OCI-LY7 (cell line): Measurements from ENCODE around the gene PACSIN2. TPM values are rescaled to one million over a fixed set of nuclear protein-coding genes. Genes with fewer than 3 reads are reported as not detected.

Experiments
- BruUV-seq: library from RNA; stranded (reverse); fragments of 400-500 nt; replicated peaks from 2 replicates; lab custom pipeline; 2021; lab: Mats Ljungman, UMichigan
- CTCF ChIA-PET: fragments of 300-600 bp; sonication (Branson Sonifier 250); formaldehyde crosslinking; loops from one replicate; lab custom pipeline; 2022; ENCODE audit warnings: antibody characterized with exemption; ENCODE audit not compliant: unreplicated experiment; lab: Charles Lee
- POLR2A ChIA-PET: fragments of 300-600 bp; sonication (Branson Sonifier 250); formaldehyde crosslinking; loops from one replicate; lab custom pipeline; 2022; ENCODE audit warnings: antibody characterized with exemption; lab: Charles Lee
- DNase-seq: peaks from one replicate; pipeline ENCODE4 v3.0.0-alpha.2; 2015; ENCODE audit warnings: low spot score
- H2AFZ ChIP-seq: fragments of 200-600 bp; sonication (generic), shearing (Covaris generic); 2 replicates; pipeline ENCODE4 v1.6.1; 2014; ENCODE audit warnings: mild to moderate bottlenecking, antibody characterized with exemption, low read length, moderate library complexity
- H3K27ac ChIP-seq: fragments of 200-600 bp; sonication (generic); 2 replicates; pipeline ENCODE4 v1.5.1; 2014; ENCODE audit warnings: mixed run types, low read depth, mild to moderate bottlenecking, moderate library complexity, low read length, inconsistent platforms; ENCODE audit not compliant: poor library complexity, severe bottlenecking
- H3K36me3 ChIP-seq: fragments of 200-600 bp; sonication (generic); 2 replicates; pipeline ENCODE4 v1.6.1; 2014; ENCODE audit warnings: mild to moderate bottlenecking, antibody characterized with exemption, low read length, moderate library complexity, mixed read lengths; ENCODE audit not compliant: insufficient read depth
- H3K4me1 ChIP-seq: fragments of 200-600 bp; sonication (generic); 2 replicates; pipeline ENCODE4 v1.5.1; 2014; ENCODE audit warnings: mild to moderate bottlenecking, low read length; ENCODE audit not compliant: insufficient read depth, poor library complexity, severe bottlenecking
- H3K4me2 ChIP-seq: fragments of 200-600 bp; sonication (generic); 2 replicates; pipeline ENCODE4 v1.6.1; 2014; ENCODE audit warnings: mild to moderate bottlenecking, low read length
- H3K4me3 ChIP-seq: fragments of 200-600 bp; sonication (generic); 2 replicates; pipeline ENCODE4 v1.5.1; 2014; ENCODE audit warnings: mild to moderate bottlenecking, low read depth, low read length; ENCODE audit not compliant: poor library complexity, severe bottlenecking
- H3K79me2 ChIP-seq: fragments of 200-600 bp; sonication (generic); 2 replicates; pipeline ENCODE4 v1.6.1; 2016; ENCODE audit warnings: low read depth, mild to moderate bottlenecking, low read length, moderate library complexity, mixed read lengths; ENCODE audit not compliant: insufficient read depth
- H3K9me2 ChIP-seq: fragments of 200-600 bp; sonication (generic); 2 replicates; pipeline ENCODE4 v1.6.1; 2016; ENCODE audit warnings: mild to moderate bottlenecking, low read length, mixed read lengths; ENCODE audit not compliant: insufficient read depth
- H3K9me3 ChIP-seq: fragments of 200-600 bp; sonication (generic); 2 replicates; pipeline ENCODE4 v1.6.1; 2014; ENCODE audit warnings: mild to moderate bottlenecking, mixed run types, low read length, mixed read lengths
- H4K20me1 ChIP-seq: fragments of 200-600 bp; sonication (generic); 2 replicates; pipeline ENCODE4 v1.6.1; 2014; ENCODE audit warnings: mild to moderate bottlenecking, antibody characterized with exemption, low read length, moderate library complexity, mixed read lengths; ENCODE audit not compliant: insufficient read depth
- EZH2phosphoT487 ChIP-seq: fragments of 200-600 bp; sonication (generic); IDR thresholded peaks from 2 replicates; pipeline ENCODE4 v1.6.1; 2018; ENCODE audit warnings: low read depth, borderline replicate concordance, mild to moderate bottlenecking, mixed run types, antibody characterized with exemption, low read length, moderate library complexity, mixed read lengths
- intact Hi-C: fragments of 100-400 bp; cut with micrococcal nuclease; formaldehyde crosslinking; loops from one replicate; pipeline ENCODE4 v1.10.0; 2022; ENCODE audit not compliant: unreplicated experiment
- total RNA-seq, 2 experiments: library from RNA; depleted of rRNA in 1 of 2; stranded (reverse); fragments of >200 nt in 1 of 2; shearing (Covaris generic) in 1 of 2; gene quantifications; 2 replicates each; pipeline ENCODE4 v1.2.3, GENCODE V29; 2014 to 2022
- TF ChIP-seq, protein P1 (sequence below): fragments of 200-600 bp; sonication (generic); conservative IDR thresholded peaks from 2 replicates; pipeline ENCODE4 v1.5.1; 2014; ENCODE audit warnings: mild to moderate bottlenecking, antibody characterized with exemption, low read length, moderate library complexity, mixed read lengths

PACSIN2 gene
- total RNA-seq, 2 experiments from 2014 or later = 25.4 to 41.7 TPM

DNA sequence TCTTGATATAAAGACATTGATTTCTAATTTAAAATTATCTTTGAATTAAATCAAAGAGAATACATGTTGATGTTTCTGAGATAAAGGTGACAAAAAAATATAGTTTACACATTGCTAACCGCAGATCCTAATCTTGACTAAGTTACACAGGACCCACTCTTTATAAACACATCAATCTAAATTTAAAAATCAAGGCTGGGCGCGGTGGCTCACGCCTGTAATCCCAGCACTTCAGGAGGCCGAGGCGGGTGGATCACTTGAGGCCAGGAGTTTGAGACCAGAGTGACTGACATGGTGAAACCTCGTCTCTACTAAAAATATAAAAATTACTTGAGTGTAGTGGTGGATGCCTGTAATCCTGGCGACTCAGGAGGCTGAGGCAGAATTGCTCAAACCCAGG is 159.7 kb downstream of the PACSIN2 start:
- Histone ChIP-seq H2AFZ (no peak overlapping the region), H3K4me2 (no peak overlapping the region), H3K9me3 (no peaks in the 10 kb centered on the region), H4K20me1 (no peaks in the 10 kb centered on the region), H3K4me3 (no peak overlapping the region), H3K36me3 (no peaks in the 10 kb centered on the region; the same call in 1 of the 2 replicates), H3K27ac (no peak overlapping the region), H3K9me2 (no peaks in the 10 kb centered on the region), H3K4me1 (peaks cover 14% of the 10 kb centered on the region), H3K79me2 (peaks cover 8% of the 10 kb centered on the region; the same call in 1 of the 2 replicates)
- no peak for DNase-seq
- POLR2A ChIA-PET = interaction anchor here (0.6 kb wide), 1 partner anchor 38 kb away, joined by 3 read pairs; no protein-coding TSS in a partner anchor
- CTCF ChIA-PET = no interaction called here
- intact Hi-C loops = loop anchor here (5.0 kb wide), 1 partner anchor 232 kb away; the partner anchor contains the start of gene TTLL1
- BruUV-seq = no TSS peak
- no peak for TF ChIP-seq EZH2phosphoT487
- TF ChIP-seq, protein P1, sequence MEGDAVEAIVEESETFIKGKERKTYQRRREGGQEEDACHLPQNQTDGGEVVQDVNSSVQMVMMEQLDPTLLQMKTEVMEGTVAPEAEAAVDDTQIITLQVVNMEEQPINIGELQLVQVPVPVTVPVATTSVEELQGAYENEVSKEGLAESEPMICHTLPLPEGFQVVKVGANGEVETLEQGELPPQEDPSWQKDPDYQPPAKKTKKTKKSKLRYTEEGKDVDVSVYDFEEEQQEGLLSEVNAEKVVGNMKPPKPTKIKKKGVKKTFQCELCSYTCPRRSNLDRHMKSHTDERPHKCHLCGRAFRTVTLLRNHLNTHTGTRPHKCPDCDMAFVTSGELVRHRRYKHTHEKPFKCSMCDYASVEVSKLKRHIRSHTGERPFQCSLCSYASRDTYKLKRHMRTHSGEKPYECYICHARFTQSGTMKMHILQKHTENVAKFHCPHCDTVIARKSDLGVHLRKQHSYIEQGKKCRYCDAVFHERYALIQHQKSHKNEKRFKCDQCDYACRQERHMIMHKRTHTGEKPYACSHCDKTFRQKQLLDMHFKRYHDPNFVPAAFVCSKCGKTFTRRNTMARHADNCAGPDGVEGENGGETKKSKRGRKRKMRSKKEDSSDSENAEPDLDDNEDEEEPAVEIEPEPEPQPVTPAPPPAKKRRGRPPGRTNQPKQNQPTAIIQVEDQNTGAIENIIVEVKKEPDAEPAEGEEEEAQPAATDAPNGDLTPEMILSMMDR = no peak

DNA sequence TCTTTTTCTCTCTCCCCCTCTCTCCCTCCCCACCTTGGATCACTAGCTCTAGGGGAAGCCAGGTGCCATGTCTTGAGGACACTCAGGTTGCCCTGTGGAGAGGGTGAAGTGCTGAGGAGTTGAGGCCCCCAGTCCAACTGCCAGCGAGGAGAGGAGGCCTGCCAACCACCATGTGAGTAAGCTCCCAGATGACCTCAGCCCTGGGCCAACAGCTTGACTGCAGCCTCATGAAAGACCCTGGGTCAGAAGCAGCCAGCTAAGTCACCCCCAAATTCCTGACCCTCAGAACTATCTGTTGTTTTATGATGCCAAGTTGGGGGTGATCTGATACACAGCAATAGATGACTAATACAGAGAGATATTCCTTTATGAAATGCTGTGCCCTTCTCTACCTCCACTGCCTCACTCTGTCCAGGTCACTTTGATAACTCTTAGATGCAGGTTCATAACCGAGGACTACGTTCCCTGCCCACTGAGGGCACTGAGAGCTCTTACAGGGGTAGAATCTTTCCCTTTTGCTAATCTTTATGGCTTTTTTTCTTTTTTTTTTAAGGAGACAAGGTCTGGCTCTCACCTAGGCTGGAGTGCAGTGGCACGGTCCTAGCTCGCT is 165.9 kb downstream of the PACSIN2 start:
- Histone ChIP-seq H2AFZ (no peak overlapping the region), H3K4me2 (no peak overlapping the region), H3K27ac (no peak overlapping the region), H3K4me3 (no peak overlapping the region), H3K4me1 (no peaks in the 10 kb centered on the region), H3K9me3 (no peaks in the 10 kb centered on the region), H3K36me3 (peaks cover 18% of the 10 kb centered on the region), H4K20me1 (no peaks in the 10 kb centered on the region), H3K79me2 (no peaks in the 10 kb centered on the region), H3K9me2 (no peaks in the 10 kb centered on the region)
- intact Hi-C loops = no loop called here
- no peak for DNase-seq
- no TSS peak for BruUV-seq
- no peak for TF ChIP-seq EZH2phosphoT487
- TF ChIP-seq, protein P1 = no peak
- ChIA-PET CTCF (no interaction called here), POLR2A (interaction anchor here (0.7 to 0.9 kb wide), 2 partner anchors 53 to 276 kb away, joined by 3 to 7 read pairs; no protein-coding TSS in a partner anchor)

DNA sequence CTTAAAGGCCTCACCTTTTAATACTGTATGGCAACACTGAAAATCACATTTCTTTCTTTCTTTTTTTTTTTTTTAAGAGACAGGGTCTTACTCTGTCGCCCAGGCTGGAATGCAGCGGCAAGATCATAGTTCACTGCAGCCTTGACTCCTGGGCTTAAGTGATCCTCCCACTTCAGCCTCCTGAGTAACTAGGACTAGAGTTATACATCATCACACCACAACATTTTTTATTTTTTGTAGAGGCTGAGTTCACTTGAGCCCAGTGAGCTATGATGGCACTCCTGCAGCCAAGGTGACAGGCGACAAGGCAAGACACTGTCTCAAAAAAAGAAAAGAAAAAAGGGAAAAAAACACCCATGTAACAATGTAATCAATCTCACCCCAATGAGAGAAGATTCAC is 167.8 kb downstream of the PACSIN2 start:
- CTCF ChIA-PET = no interaction called here

More for the DNA sequence above, 167.8 kb downstream of the PACSIN2 start:
- Histone ChIP-seq H3K4me3 (no peak overlapping the region), H3K79me2 (no peaks in the 10 kb centered on the region), H3K9me3 (no peaks in the 10 kb centered on the region), H3K36me3 (peaks cover 18% of the 10 kb centered on the region), H2AFZ (no peak overlapping the region), H3K4me2 (no peak overlapping the region), H4K20me1 (no peaks in the 10 kb centered on the region), H3K27ac (no peak overlapping the region), H3K9me2 (no peaks in the 10 kb centered on the region), H3K4me1 (no peaks in the 10 kb centered on the region)
- intact Hi-C loops = no loop called here
- no peak for DNase-seq
- TF ChIP-seq, protein P1 = no peak
- TF ChIP-seq EZH2phosphoT487 = no peak
- POLR2A ChIA-PET = no interaction called here
- BruUV-seq = no TSS peak
